NK-92 (cell line): Measurements from ENCODE around the gene PLA2G4C.
"Not testable (repeated sequence)": the region's sequence is repeated elsewhere in the genome, so short reads cannot be mapped to it uniquely, and the experiment has no call there.

Experiments
- DNase-seq: peaks from one replicate; lab custom pipeline; 2025; ENCODE audit not compliant: unreplicated experiment; lab: John Stamatoyannopoulos, UW

The PLA2G4C gene

DNA sequence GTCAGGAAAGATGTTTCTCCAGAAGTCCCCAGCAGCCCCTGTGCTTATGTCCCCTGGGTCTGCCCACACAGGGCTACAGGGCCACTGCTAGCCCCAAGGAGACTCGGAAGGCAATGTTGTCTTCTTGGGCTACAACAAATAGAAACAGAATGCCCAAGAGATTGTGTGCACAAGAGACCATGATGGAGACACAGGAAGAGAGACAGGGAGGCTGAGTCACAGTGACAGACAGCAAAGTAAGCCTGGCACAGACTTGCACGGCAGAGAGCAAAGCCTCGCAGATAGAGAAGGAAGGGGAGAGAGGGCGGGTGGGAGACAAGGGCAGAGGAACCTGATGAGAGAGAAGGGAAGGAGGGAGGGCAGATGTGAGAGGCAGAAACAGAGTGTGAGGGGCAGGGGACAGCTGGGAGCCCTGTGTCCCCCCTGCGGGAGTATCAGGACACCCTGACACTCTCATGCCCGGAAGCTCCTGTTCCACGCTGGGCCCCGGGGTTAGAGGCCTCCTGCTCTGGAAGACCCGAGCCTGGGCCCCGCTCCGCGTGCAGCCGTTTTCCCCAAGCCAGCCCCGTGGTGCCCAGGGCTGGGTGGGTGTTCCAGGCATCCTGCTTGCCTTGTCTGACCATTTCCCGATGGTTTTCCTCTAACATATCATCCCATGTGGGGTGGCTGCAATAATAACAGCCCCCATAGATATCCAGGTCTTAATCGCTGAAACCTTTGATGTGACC lies 2.7 kb upstream of the PLA2G4C start:
- DNase-seq = no peak

DNA sequence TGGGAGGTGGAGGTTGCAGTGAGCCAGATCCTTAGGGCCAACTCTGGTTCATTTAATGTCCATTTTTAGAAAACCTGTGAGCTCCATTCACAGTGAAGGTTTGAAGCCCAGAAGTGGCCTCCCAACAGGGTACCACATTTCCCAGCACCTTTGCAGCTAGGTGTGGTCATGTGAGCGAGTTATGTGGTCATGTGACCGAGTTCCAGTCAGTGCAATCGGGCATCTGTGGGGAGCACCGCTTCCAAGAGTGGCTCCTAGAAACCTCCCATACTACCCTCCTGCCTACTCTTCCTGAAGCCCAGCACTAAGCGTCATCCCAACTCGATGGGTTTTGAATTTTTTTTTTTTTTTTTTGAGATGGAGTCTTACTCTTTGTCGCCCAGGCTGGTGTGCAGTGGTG lies 663 bp upstream of the PLA2G4C start:
- no peak for DNase-seq

DNA sequence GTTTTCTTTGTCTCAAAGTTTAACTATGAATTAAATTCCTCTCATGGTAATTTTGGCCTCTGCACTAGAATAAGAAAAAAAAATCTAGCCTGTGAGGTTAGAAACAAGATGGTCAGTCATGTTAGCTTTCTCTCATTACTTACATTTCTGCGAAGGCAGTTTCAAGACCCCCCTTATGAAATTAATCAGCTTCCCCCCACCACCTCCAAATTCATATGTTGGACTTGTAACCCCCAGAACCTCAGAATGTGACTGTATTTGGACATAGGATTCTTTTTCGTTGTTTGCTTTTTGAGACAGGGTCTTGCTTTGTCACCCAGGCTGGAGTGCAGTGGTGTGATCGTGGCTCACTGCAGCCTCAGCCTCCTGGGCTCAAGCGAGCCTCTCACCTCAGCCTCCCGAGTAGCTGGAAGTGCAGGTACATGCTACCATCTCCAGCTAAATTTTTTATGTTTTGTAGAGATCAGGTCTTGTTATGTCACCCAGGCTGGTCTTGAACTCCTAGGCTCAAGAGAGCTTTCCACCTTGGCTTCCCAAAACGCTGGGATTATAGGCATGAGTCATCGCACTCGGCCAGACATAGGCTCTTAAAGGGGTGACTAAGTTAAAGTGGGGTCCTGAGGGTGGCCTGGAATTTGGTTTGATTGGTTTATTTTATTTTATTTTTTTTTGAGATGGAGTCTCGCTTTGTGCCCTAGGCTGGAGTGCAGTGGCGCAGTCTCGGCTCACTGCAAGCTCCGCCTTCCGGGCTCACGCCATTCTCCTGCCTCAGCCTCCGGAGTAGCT lies 1.4 kb downstream of the PLA2G4C start:
- DNase-seq = no peak

DNA sequence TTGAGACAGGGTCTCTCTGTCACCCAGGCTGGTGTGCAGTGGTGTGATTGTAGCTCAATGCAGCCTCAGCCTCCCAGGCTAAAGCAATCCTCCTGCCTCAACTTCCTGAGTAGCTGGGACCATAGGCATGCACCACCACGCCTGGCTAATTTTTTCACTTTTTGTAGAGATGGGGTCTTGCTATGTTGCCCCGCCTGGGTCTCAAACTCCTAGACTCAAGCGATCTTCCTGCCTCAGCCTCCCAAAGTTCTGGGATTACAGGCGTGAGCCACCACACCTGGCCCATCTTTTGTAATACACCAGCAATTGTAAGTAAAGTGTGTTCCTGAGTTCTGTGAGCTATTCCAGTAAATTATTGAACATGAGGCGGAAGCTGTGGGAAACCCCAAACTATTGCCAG lies 6.7 kb downstream of the PLA2G4C start:
- DNase-seq = no peak

DNA sequence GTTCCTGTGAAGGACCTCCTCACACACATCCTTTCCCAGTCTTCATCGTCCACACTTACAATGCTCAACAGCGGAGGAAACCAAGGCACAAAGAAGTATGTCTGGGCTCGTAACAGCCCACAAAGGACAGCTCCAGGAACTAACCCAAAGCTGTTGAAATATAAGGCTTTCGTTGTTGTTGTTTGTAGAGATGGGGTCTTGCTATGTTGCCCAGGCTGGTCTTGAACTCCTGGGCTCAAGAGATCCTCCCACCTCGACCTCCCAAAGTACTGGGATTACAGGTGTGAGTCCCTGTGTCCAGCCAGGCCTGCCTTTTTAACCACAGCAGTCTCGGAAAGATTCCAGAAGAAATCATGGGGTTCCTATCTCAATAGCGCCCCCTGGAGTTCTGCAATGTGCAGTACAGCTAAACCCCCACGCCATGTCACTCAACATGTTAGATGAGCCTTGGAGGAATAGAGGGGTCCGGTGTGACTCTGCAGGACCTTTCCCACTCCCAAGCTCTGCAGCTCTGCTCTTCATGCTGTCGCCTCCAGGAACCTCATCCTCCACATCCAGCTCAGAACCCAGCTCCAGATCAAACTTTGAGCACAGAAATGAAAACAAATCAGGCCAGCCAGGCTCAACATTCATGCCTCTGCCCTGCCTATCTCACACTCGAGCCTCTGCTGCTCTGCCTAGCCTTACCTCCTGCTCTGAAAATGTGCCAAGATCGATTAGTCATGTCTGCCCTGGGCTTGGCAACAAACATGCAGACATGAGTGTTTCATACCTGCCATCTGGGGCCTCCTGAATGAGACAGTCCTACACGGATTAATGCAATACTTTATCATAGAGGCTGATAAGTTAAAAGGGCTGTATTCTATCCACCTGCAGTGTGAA lies 7.5 kb downstream of the PLA2G4C start:
- no peak for DNase-seq

DNA sequence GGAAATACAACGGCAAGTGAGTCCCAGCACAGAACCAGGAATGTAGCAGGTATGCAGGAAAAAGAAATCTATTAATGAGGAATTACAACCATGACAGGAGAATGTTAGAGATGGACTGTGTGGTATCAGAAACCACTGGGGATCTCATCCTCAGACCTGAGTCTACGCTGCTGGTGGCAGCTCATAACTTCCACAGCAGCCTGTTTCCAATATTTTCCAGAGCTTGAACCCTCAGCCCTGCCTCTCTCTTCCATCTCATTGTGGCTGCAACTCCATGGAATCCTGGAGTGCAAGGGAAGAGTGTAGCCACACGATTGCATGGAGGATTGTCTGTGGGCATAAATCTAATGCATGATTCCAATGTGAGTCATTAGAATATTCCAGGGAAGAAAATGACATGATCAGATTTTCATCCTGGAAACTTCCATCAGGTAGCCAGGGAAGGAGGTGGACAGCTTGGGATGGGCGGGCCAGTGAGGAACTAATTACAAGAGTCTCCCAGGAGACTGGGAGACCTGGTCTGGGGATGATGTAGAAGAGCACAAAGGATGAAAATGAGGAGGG lies 14.9 kb downstream of the PLA2G4C start:
- DNase-seq = no peak

DNA sequence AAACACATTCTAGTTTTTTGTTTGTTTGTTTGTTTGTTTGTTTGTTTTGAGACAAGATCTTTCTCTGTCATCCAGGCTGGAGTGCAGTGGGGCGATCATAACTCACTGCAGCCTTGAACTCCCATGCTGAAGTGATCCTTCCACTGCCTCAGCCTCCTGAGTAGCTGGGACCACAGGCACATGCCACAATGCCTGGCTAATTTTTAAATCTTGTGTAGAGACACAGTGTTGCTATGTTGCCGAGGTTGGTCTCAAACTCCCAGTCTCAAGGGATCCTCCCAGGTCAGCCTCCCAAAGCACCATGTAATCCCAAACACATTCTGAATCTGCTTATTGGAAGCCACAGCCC lies 15.8 kb downstream of the PLA2G4C start:
- DNase-seq = no peak

DNA sequence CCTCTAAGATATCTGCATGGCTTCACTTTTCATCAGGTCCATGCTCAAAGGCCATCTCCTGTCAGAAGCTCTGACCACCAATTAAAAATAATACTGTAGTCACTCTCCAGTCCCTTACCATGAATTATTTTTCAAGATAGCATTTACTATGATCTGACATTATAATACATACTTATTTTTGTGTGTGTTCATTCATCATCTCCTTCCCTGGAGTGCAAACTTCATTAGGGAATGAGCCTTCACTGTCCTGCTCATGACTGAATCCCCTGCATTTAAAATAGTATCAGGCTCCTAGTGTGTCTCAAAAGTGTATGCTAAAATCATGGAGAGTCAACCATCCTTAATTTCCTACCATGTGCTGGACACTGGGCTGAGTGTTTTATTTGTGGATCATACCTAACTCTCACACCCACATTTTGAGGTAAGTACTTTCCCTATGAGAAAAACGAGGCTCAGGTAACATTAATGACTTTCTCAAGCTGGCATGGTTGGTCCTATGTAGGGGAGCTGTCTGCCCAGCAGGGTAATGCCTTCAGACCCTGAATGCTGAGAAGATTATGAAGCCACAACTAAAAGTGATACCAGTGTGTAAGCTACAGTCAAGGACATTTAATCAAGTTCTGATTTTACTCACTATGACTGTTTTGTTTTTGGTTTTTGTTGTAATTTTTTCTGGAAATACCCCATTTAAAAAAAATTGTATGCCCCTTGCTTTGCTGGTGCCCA lies 16.3 kb downstream of the PLA2G4C start:
- no peak for DNase-seq

DNA sequence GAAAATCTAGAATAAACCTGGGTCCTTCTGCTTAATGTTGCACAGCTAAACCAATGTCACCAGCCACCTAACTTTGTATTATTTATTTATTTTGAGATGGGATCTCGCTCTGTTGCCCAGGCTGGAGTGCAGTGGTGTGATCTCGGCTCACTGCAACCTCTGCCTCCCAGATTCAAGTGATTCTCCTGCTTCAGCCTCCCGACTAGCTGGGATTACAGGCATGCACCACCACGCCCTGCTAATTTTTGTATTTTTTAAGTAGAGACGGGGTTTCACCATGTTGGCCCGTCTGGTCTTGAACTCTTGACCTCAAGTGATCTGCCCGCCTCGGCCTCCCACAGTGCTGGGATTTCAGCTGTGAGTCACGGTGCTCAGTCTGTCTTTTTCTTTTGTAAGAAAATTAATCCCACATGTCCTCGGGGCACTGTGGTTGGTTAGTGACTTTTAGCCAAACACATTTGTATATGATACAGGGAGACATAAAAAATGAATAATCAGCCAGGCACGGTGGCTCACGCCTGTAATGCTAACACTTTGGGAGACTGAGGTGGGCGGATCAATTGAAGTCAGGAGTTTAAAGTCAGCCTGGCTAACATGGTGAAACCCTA lies 19.4 kb downstream of the PLA2G4C start:
- not testable (repeated sequence) for DNase-seq

DNA sequence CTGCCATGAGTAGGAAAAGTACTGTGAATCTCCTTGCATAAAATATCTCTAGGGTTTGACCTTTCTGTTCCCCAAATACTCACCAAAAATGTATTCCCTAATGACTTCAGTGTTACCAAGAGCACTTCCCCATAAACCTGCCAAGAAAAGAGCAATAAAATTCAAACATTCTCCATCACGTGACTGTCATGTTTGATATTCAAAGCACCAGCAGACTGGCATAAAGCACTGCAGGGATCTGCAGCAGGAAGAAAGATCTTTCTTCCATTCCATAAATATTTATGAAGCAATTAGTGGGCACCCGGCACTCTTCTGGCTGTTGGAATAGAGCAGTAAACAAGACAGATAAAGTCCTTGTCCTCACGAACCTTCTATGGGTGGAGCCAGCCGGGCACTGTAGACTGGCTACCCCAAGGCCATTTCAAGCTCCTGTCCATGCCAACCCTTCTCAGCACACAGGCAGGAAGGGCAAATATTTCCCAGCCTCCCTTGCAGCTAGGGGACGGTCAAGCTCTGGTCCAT lies 20.3 kb downstream of the PLA2G4C start:
- DNase-seq = no peak

DNA sequence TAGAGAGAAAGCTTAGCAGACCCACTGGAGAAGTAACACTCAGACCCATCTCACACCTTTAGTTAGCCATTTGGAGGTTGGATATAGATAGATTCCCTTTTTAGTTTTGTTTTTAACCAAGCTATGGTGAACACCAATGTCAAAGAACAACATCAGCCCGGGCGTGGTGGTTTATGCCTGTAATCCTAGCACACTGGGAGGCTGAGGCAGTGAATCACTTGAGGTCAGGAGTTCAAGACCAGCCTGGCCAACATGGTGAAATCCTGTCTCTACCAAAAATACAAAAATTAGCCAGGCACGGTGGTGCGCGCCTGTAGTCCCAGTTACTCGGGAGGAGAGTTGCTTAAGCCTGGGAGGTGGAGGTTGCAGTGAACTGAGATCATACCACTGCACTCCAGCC lies 21.6 kb downstream of the PLA2G4C start:
- not testable (repeated sequence) for DNase-seq

DNA sequence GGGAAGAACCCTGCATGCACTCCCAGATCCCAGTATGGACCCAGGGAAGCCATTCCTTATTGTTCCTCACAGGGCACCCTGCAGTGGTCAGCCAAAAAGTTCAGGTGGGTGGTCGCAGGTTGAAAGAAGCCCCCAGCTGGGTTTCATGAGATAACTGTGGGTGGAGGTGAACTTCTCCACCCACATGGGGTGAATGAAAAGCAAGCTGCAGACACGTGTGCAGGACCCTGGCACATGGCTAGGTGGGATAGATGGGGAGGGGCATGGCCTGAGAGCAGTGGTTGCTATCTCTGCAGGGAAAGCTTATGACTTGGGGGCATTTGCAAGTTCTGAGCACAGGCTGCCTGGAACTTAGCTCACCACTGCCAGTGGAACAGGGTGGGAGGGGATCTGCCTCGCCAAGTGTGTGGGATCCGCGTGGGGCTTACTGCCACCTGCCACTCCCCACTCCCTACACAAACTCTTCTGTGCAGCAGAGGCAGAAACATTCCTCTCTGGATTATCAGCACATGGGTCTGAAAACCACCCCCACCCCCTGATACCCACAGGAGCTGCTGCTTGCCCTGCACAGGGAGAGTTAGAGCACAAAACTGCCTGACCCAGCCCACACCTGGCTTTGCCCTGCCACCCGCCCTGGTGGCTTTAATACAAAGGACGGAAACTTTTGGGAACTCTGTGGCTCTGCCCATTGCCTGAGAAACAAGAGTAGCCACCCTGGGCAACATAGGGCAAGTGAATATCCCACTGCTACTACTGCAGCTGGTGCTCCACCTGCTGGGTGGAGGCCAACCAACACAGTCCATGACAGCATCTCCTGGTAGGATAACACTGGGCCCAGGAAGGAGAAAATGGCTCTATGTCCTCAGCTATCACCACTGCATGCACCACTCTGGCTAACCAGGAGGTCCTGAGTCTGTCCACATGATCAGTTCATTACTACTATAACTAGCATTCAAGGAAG lies 24.4 kb downstream of the PLA2G4C start:
- no peak for DNase-seq

DNA sequence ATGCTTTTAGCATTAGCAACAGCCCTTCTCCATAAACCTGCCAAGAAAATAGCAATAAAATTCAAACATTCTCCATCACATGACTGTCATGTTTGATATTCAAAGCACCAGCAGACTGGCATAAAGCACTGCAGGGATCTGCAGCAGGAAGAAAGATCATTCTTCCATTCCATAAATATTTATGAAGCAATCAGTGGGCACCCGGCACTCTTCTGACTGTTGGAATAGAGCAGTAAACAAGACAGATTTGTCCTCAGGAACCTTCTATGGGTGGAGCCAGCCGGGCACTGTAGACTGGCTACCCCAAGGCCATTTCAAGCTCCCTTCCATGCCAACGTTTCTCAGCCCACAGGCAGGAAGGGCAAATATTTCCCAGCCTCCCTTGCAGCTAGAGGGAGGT lies 25.5 kb downstream of the PLA2G4C start:
- no peak for DNase-seq

DNA sequence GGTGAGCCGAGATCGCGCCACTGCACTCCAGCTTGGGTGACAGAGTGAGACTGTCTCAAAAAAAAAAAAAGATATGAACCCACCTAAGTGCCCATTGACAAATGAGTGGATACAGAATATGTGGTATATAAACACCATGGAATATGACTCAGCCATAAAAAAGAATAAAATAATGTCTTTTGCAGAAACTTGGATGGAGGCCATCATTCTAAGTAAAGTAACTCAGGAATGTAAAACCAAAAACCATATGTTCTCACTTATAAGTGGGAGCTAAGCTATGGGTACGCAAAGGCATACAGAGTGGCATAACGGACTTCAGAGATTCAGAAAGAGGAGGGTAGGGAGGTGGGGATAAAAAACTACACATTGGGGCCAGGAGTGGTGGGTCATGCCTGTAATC lies 29.5 kb downstream of the PLA2G4C start:
- DNase-seq = no peak

DNA sequence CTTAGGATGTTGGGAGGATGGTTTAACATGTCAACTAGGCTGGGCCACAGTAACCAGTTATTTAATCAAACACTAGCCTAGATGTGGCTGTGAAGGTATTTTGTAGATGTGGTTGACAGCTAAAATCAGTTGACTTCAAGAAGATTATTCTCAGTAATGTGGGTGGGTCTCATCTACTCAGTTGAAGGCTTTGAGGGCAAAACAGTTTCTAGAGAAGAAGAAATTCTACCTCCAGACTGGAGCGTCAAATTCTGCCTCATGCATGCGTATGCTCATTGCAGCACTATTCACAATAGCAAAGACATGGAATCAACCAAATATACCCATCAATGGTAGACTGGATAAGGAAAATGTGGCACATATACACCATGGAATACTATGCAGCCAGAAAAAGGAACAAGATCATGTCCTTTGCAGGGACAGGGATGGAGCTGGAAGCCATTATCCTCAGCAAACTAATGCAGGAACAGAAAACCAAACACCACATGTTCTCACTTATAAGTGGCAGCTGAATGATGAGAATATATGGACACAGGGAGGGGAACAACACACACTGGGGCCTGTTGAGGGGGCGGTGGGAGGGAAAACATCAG lies 40.3 kb downstream of the PLA2G4C start:
- DNase-seq = not testable (repeated sequence)

DNA sequence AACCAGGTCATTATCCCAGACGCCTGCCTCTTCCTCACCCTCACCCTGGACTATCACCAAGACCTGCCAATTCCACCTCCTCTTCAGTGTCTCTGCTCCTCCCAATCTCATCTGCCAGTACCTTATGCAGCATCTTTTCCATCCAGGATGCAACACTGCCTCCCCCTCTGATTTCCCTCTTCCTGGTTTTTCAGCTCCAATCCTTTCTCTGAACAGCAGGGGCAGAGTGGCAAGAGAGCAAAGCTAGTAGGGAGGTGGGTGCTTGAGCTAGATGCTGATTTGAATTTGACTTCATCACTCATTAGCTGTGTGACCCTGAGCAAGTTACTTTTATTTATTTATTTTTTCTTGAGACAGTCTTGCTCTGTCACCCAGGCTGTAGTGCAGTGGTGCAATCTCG lies 41.2 kb downstream of the PLA2G4C start:
- DNase-seq = no peak

DNA sequence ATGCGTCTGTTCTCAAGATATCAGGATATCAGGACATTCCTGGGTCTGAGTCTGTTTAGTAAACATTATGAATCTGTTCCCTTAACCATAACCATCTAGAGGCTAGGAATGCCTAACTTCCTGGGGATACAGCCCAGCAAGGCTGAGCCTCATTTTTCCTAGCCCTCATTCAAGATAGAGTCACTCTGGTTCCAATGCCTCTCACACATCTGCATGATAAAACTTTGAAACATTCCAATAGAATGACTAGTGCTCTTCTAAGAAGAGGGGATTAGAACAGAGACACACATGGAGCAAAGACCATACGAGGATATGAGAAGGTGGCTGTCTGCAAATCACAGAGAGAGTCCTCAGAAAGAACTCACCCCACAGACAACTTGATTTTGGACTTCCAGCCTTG lies 46.1 kb downstream of the PLA2G4C start:
- no peak for DNase-seq
